ENCODE results near the gene ADCY2. TPM values are rescaled to one million over a fixed set of nuclear protein-coding genes. Genes with fewer than 3 reads are reported as not detected.
A peak's percentile ranks its signal among the peaks of the same experiment; 100 is the strongest.

Gene ADCY2
- total RNA-seq, 1 donor from 2014 or later, result 18.4 TPM

GRCh38 chr5:7857361-7857760 lies 461.4 kb downstream of the ADCY2 start:
- Histone ChIP-seq H3K4me1 (peaks cover 6% of the 10 kb centered on the region), H3K27ac (no peak overlapping the region), H3K36me3 (peaks cover 0 to 32% of the 10 kb centered on the region in 2 donors), H3K27me3 (no peaks in the 10 kb centered on the region), H3K9me3 (no peaks in the 10 kb centered on the region), H3K4me3 (no peak overlapping the region)
- DNase-seq (ENCODE audit: extremely low spot score in 2 of 2), result no peak
- intact Hi-C loops (cut with DNase I), result no loop called here
- no peak for TF ChIP-seq POLR2AphosphoS5 (IDR thresholded peaks at IDR 0.05; ENCODE audit: insufficient read depth in 1 of 2, low read depth in 1 of 2)

GRCh38 chr5:7857926-7858632 lies 462.1 kb downstream of the ADCY2 start:
- Histone ChIP-seq H3K4me1 (no peaks in the 10 kb centered on the region), H3K36me3 (peaks cover 0 to 36% of the 10 kb centered on the region in 2 donors)

GRCh38 chr5:7866196-7866595 lies 470.3 kb downstream of the ADCY2 start:
- peaks cover 0 to 24% of the 10 kb centered on the region in 2 donors for H3K36me3 ChIP-seq

More at GRCh38 chr5:7857926-7858632, 462.1 kb downstream of the ADCY2 start:
- DNase-seq (ENCODE audit: extremely low spot score in 2 of 2), result no peak
- no peak for TF ChIP-seq CTCF (IDR thresholded peaks at IDR 0.05)
- TF ChIP-seq POLR2AphosphoS5 (IDR thresholded peaks at IDR 0.05; ENCODE audit: insufficient read depth in 1 of 2, low read depth in 1 of 2), result no peak
- no peaks in the 10 kb centered on the region for H3K27me3 ChIP-seq
- intact Hi-C loops (cut with DNase I), result no loop called here
- H3K4me3 ChIP-seq, result no peak overlapping the region
- H3K27ac ChIP-seq, result no peak overlapping the region
- H3K9me3 ChIP-seq, result no peaks in the 10 kb centered on the region

GRCh38 chr5:7867260-7867659 lies 471.3 kb downstream of the ADCY2 start:
- Histone ChIP-seq H3K4me1 (peaks cover 28% of the 10 kb centered on the region), H3K27ac (no peak overlapping the region), H3K36me3 (peaks cover 0 to 13% of the 10 kb centered on the region in 2 donors), H3K27me3 (no peaks in the 10 kb centered on the region), H3K4me3 (no peak overlapping the region), H3K9me3 (no peaks in the 10 kb centered on the region)
- no peak for TF ChIP-seq POLR2A (IDR thresholded peaks at IDR 0.05)
- no peak for TF ChIP-seq CTCF (IDR thresholded peaks at IDR 0.05)
- TF ChIP-seq POLR2AphosphoS5 (IDR thresholded peaks at IDR 0.05; ENCODE audit: insufficient read depth in 1 of 2, low read depth in 1 of 2), result no peak
- intact Hi-C loops (cut with DNase I), result no loop called here
- DNase-seq (ENCODE audit: extremely low spot score in 2 of 2), result no peak

More at GRCh38 chr5:7866196-7866595, 470.3 kb downstream of the ADCY2 start:
- intact Hi-C loops (cut with DNase I), result no loop called here
- Histone ChIP-seq H3K4me3 (no peak overlapping the region), H3K9me3 (no peaks in the 10 kb centered on the region), H3K4me1 (peaks cover 26% of the 10 kb centered on the region), H3K27me3 (no peaks in the 10 kb centered on the region), H3K27ac (no peak overlapping the region)
- TF ChIP-seq POLR2A (IDR thresholded peaks at IDR 0.05), result no peak
- DNase-seq (ENCODE audit: extremely low spot score in 2 of 2), result no peak

GRCh38 chr5:7868427-7868772 lies 472.5 kb downstream of the ADCY2 start:
- Histone ChIP-seq H3K4me3 (peak overlapping the region; percentile 73 to 95), H3K27ac (peak overlapping the region; percentile 76), H3K9me3 (no peaks in the 10 kb centered on the region), H3K36me3 (peaks cover 0 to 8% of the 10 kb centered on the region in 2 donors), H3K4me1 (peaks cover 28% of the 10 kb centered on the region), H3K27me3 (no peaks in the 10 kb centered on the region)
- TF ChIP-seq POLR2AphosphoS5 (IDR thresholded peaks at IDR 0.05; ENCODE audit: insufficient read depth in 1 of 2, low read depth in 1 of 2) (no peak), POLR2A (IDR thresholded peaks at IDR 0.05) (no peak), CTCF (IDR thresholded peaks at IDR 0.05) (no peak)
- intact Hi-C loops (cut with DNase I), result no loop called here
- no peak for DNase-seq (ENCODE audit: extremely low spot score in 2 of 2)

- peak in 1 of 2 donors; percentile 94 for DNase-seq (ENCODE audit: extremely low spot score in 2 of 2)
- peak in 1 of 2 donors; percentile 30 for TF ChIP-seq POLR2A (IDR thresholded peaks at IDR 0.05)
- TF ChIP-seq POLR2AphosphoS5 (IDR thresholded peaks at IDR 0.05; ENCODE audit: insufficient read depth in 1 of 2, low read depth in 1 of 2), result peak; percentile 65 to 80
- TF ChIP-seq CTCF (IDR thresholded peaks at IDR 0.05), result no peak
- intact Hi-C loops (cut with DNase I), result no loop called here
- Histone ChIP-seq H3K36me3 (peaks cover 0 to 8% of the 10 kb centered on the region in 2 donors), H3K27ac (peak within 1 kb of the TSS; percentile 79), H3K4me1 (peaks cover 28% of the 10 kb centered on the region), H3K27me3 (no peaks in the 10 kb centered on the region), H3K4me3 (peak within 1 kb of the TSS; percentile 73 to 95), H3K9me3 (no peaks in the 10 kb centered on the region)
Observed at GRCh38 chr5:7868773-7869473, 473.0 kb downstream of the ADCY2 start, which contains the start of the genes FASTKD3 and MTRR. Gene FASTKD3, minus strand, starts transcription at chr5:7869031. Its CDS starts 948 bp downstream, at chr5:7868083. Gene MTRR, plus strand, starts transcription at chr5:7869148. Its CDS starts 1,647 bp downstream, at chr5:7870795.
